HG02763 (cell line): ENCODE data around the gene ZBTB32.

Experiments used
- ATAC-seq: cut with Tn5 transposase; IDR thresholded peaks from one replicate; pipeline ENCODE4 v1.9.1; 2021; ENCODE audit warnings: mild to moderate bottlenecking, moderate library complexity; ENCODE audit not compliant: unreplicated experiment

ZBTB32 gene

DNA sequence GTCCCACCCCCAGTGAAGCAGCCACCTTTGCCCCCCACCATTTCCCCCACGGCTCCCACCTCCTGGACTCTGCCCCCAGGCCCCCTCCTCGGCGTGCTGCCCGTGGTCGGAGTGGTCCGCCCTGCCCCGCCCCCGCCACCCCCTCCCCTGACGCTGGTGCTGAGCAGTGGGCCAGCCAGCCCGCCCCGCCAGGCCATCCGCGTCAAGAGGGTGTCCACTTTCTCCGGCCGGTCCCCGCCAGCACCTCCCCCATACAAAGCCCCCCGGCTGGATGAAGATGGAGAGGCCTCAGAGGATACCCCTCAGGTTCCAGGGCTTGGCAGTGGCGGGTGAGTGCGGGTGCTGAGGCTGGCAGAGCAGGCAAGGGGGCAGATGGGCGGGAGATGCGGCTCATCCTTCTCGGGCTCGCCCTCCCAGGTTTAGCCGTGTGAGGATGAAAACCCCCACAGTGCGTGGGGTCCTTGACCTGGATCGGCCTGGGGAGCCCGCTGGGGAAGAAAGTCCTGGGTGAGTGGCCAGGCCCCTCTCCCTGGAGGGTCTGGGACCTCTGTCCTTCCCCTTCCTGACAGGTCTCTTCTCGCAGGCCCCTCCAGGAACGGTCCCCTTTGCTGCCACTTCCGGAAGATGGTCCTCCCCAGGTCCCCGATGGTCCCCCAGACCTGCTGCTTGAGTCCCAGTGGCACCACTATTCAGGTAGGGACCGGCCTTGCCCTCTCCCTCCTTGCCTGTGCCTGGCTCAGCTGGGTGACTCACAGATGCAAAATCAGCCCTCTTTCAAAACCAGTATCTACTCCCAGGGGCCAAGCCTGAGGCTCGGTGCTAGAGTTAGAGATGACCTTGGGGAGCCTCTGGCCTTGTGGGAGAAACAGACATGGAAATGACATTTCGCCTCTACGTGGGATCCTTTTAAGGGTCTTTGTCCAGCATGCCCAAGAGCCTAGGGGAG is 29.1 kb downstream of the ZBTB32 start:
- ATAC-seq = no peak

DNA sequence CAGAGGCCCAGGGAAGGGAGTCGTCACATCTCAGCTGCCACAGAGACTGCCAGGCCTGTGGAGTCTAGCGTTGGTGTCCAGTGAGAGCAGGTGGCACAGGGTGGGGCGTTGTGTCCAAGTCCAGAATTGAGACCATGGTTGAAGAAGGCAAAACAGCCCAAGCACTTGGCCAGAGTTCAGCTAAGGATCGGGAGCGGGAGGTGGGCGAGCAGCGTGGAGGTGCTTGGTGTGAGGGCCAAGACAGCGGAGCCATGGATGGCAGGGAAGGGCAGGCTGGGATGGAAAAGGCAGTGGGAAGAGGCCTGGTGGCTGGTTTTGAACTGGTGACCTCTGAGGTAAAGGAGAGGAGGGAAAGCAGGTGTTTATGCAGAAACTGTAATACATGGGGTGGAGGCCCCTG is 29.9 kb downstream of the ZBTB32 start:
- ATAC-seq = no peak

DNA sequence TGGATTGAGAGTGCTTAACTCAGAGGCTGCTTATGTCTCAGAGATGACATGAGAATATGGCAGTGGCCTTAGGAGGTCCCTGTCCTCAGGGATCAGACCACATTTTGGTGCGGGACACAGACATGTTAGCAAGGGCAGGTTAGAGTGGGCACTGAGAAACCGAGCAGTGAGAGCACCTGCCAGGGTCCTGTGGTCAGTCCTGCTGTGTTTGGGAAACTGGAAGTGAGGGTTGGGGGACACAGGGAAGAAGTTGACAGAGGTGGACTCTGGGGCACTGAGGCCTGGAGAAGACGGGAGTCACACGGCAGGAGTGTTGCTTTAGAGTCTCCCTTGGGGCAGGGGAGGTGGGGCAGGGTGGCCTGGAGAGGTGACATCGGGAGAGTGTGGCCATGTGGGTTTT is 30.5 kb downstream of the ZBTB32 start:
- ATAC-seq = no peak

DNA sequence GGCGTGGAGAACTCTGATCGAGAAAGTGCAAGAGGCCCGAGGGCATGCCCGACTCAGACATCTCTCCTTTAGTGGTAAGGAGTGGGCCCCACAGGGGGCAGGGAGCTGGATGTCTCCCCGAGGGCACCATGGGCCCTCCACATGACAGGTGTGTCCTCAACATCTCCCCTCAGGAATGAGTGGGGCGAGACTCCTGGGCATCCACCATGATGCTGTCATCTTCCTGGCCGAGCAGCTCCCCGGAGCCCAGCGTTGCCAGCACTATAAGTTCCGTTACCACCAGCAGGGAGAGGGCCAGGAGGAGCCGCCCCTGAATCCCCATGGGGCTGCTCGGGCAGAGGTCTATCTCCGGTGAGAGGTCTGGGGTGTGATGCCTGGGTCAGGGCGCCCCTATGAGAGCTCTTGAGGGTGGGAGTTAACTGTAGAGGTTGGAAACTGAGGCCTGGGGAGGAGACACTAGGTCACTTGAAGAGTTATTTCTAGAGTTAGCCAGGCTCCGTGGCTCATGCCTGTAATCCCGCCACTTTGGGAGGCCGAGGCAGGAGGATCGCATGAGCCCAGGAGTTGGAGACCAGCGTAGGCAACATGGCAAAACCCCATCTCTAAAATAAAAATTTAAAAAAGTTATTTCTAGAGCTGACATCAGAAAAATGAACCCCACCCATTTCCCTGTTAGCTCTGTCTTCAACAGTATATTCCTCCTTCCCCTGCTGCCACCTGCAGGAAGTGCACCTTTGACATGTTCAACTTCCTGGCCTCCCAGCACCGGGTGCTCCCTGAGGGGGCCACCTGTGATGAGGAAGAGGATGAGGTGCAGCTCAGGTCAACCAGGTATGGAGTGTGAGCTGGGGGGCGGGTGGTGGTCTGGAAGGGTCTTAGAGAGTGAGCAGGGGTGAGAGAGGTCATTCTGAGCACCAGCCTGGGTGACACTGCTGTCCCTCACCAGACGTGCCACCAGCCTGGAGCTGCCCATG is 32.8 kb downstream of the ZBTB32 start:
- ATAC-seq = no peak

DNA sequence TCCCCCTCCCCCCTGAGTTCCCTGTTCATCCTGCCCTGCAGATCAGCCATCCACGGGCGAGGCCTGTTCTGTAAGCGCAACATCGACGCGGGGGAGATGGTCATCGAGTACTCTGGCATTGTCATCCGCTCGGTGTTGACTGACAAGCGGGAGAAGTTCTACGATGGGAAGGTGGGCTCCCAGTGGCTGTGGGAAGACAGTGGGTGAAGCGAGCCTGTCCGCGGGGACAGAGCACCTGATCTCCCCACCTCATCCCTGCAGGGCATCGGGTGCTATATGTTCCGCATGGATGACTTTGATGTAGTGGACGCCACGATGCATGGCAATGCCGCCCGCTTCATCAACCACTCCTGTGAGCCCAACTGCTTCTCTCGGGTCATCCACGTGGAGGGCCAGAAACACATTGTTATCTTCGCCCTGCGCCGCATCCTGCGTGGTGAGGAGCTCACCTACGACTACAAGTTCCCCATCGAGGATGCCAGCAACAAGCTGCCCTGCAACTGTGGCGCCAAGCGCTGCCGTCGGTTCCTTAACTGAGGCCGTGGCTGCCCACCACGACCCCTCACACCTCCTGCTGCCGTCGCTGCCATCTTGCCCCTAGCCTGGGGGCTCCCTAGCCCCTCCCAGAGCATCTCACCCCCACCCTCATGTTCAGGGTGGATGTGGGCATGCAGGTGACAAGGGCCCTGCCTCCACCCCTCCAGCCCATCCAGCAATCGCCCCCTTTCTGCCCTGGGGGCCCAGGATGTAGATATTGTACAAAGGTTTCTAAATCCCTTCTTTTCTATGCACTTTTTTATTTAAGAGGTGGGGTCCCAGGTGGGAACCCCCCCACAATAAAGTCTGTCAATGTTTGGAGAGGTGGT is 33.9 kb downstream of the ZBTB32 start:
- ATAC-seq = no peak

DNA sequence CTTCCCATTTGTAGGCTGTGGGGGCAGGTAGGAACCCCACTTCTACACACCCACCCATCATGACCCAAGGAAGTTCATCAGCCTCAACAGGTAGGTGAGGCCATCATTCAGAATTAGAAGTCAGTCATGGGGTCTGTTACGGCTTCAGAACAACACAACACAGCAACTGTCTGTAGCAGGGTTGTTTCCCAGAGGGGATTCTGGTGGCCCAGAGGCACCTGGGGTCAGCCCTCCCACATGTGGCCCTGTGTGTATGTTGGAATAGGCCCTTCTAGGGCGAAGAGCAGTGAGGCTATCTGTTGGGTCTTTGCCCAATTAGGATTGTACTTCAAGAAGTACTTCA is 34.5 kb downstream of the ZBTB32 start:
- ATAC-seq = no peak

DNA sequence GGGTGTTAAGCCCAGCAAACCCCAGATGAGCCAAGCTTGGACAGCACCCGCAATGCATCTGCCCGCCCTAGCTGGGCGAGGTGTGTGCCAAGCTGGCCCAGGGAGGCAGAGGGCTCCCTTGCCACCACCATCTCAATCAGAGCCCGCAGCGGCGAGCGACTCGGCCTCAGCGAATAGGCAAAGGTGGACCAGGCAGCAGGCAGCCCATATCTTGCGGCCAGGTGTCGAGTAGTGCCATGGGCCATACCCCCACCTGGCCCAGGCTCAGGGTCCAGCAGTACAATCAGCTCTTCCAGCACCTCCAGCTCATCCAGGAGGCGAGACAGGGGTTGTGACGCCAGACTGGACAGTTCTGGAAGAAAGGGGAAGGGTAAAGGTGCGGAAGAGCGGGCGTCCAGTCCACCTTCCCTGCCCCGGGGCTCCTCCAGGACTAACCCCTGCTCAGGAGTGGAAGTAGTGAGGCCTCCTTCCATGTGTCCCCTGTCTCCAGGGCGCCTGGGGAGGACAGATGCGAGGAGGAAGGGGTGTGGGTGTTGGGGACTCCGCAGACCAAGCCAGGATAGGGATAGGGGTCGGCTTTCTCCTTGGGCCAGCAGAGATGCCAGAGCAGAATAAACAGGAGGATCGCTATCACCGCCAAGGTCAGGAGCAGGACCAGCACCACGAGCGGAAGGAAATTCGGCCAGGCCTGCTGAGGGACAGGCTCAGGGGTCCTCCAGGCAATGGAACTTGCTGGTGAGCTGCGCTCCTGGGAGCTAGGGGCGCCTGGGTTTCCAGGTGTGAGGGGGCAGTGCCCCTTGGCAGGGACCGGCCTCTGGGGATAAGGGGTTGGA is 35.1 kb downstream of the ZBTB32 start:
- no peak for ATAC-seq

DNA sequence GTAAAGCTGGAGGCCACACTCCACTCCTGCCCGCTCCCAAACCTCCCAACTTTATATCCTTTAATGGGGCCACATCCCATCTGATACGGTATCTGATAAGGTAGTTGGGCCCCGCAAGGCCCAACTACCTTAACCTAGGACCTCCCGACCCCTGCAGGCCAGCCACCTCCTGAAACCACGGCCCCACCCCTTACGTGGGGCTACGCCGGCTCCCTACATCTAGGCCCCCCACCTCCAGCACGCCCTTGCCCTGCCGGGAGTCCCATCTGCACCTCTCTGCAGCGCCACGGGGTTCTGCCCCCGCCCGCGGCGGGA is 35.7 kb downstream of the ZBTB32 start:
- ATAC-seq = no peak

DNA sequence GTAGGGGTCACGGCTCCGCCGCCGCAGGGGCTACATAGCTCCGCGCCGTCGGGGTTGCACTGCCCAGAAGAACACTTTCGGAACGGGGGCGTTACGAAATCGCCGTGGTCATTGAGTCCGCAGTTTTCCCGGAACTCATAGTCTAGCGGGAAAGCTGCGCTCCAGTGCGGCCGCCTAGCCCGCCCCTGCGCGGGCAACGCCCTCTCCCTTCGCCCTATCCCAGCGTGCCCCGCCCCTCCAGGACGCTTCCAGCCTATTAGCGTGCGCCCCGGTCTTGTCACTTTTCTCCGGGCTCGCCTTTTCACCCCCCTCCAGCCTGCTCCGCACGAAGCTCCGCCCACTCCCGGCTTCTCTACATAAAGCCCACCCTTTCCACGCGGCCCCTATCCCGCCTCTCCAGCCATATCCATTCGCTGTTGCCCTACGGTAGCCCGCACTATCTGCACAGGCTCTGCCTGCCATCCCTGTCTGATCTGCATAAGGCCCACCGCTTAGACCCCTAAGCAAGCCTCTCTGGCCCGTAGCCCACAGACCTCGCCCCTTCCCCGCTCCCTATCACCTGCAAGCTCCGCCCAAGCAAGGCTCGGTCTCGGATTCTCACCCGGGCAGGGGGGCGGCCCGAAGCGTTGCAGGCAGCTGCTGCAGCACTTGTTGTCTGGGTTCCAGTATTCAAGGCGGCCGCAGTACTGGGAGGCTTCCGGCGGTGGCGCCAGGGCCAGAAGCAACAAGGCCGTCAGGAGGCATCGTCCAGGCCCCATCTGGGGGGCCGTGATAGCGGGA is 36.3 kb downstream of the ZBTB32 start:
- ATAC-seq = peak; percentile 57

DNA sequence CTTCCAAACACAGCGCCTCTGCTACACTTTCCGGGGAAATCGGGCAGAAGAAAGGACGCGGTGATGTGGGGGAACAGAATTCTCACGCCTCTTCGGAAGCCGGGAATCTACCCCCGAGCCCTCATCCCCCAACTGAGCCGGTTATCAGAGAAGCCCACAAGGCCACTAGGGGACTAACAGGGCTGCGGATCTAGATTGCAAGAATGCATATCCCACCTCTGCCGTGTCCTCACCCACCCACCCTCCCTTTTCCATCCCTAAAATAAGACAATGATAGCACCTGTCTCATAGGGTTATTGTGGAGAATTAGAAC is 36.8 kb downstream of the ZBTB32 start:
- ATAC-seq = no peak

DNA sequence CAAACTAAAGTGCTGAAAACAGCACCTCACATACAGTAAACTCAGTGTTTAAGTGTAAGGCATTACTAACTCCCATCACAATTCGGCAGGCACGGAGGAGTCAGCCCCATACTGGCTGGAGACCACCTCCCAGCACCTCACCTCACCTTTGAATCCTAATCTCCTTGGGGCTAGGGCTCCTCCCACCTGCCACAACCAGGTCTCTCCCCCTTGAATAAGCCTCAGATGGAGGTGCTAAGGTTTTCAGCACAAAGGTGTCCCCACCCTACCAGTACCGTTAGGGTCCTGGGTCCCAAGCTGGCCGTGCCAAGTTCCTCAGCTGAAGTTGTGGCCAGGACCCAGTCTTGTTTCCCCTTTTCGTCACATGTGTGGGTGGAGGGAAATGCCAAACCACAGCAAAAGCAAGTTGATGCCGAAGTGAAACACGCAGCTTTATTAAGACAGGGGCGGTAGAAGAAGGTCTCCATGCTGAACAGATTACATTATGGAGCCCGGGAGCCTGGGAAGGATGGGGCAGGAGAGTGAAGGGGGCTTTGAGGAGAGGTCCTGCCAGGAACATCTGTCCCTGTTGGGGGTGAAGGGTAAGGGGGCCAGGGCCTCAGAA is 37.9 kb downstream of the ZBTB32 start, which contains the start of gene IGFLR1:
Gene IGFLR1 (minus strand): TSS at position 332 of the 604 bp plus-strand sequence. CDS start 1,272 bp downstream, outside the sequence.
- ATAC-seq = no peak

DNA sequence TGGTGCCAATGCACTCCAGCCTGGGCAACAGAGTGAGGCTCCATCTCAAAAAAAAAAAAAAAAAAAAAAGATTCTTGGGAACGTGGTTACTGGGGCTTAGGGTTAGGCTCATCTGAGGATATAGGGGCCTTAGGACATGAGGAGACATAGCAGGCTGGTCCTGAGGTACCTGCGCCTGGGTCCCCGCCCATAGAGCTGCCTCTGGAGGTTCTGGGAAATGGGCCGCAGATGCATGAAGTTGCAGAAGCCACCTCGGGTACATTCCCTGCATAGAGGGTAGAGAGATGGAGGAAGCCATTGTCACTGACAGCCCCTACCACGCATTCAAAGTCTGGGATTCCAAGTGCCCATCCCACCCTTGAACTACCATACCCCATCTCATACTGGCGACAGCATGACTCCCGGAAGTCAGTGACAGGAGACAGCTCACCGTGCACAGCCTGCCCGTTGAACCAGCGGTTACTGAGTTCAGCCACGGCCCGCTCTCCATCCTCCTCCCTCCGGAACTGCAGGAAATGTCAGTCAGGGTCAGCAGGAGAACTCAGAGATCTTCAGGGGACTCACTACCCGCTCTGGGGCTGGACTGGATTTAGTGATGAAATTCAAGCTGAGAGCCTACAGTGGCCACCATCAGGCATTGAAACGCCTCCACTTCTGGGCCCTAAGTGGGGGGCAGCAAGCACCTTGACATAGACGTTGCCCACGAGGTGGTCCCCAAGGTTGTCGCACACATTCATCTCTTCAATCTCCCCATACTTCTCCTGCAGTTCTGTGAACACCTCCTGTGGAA is 39.5 kb downstream of the ZBTB32 start:
- no peak for ATAC-seq

DNA sequence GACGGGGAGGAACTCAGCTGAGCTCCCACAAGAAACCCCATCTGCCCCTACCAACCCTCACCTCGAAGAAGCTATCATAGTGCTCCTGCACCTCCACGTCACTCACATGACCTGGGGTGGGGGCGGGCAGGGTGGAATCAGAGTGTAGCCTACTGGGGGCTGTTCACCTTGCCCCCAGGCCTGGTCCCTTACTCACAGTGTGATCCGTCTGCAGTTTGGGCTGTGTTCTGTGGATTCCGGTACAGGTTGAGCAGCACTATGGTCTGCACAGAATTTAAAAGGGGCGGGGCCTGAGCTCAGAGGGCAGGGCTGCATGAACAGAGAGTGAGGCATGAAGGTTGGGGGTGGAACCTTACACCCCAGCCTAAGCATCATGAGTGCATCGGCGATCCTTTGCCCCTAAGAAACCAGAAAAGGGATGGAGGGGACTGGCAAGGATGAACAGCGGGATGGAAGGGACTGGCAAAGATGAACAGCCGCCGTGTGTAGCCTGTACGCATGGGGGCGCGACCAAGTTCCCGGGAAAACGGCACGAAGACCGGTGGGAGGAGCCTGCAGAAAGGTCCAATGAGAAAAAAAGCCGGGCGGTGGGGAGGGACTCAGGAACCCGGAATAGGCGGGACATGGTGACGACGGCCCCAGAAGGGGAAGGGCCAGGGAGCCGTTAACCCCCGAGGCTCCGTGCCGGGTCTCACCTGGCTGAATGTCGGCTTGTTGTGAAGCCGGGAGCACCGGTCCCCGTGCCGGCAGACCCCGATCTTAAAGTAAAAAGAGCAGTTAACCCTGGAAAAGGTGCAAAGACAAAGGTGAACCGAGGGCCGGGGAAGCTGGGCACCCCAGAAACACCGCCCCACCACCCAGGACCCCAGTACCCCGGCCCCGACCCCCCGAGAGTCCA is 40.3 kb downstream of the ZBTB32 start:
- ATAC-seq = no peak

DNA sequence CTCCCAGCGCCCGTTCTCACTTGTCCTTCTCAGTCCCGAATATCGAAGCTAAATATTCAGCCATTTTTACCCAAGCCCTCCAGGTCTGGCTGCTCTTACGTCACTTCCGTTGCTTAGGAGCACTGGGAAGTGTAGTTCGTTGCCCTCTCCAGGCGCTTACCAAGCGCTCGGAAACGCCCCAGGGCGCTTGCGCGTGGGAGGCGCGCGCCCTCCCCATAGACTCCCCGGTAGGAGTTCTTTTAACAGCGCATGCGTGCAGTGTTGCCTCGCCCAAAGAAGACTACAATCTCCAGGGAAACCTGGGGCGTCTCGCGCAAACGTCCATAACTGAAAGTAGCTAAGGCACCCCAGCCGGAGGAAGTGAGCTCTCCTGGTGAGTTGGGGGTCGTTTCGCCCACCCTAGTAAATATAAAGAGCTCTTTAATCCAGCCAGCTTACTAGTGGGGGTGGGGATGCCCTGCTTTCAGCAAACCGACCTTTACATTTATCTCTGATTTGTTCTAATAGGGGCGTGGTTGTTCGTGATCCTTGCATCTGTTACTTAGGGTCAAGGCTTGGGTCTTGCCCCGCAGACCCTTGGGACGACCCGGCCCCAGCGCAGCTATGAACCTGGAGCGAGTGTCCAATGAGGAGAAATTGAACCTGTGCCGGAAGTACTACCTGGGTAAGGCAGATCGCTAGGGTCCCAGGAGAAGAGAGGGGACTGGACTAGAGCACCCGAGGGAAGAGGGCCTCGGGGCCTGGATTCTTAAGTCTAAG is 41.1 kb downstream of the ZBTB32 start, which contains the start of the genes PSENEN and U2AF1L4:
Gene PSENEN (plus strand): TSS at position 324 of the 759 bp plus-strand sequence. CDS start 280 bp downstream, at position 604.
Gene U2AF1L4 (minus strand): TSS at position 91 of the 759 bp plus-strand sequence. CDS start 27 bp downstream, at position 64.
- ATAC-seq = peak; percentile 37

DNA sequence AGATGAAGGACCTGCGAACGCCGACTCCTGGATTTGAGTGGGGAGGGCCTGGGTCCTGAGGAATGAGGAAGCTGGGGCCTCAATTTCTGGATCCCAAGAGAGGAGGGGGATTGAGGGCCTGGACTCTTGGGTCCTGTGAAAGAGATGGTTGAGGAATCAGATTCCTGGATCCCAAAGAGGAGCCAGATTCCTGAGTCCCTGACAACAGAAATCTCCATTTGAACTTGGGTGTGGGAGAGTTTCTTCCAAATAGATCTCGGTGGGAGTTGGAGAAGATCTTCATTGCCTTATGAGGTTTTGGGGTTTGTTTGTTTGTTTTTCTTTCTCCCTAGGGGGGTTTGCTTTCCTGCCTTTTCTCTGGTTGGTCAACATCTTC is 41.7 kb downstream of the ZBTB32 start:
- ATAC-seq = no peak

DNA sequence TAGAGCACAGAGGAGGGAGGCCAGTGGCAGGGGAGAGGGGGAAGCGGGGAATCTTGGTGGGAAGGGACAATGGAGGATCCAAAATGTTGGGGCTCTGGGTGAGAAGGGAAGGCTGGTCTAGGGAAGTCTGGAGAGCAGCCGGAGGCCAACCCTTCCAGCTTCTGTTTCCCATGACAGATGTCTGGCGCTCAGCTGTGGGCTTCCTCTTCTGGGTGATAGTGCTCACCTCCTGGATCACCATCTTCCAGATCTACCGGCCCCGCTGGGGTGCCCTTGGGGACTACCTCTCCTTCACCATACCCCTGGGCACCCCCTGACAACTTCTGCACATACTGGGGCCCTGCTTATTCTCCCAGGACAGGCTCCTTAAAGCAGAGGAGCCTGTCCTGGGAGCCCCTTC is 42.2 kb downstream of the ZBTB32 start:
- no peak for ATAC-seq
